Parathyroid adenoma (tissue), 2 donors: ENCODE data around the gene OR51E1.

ENCODE experiments used
- H2AFZ ChIP-seq: fragments of 300-600 bp; sonication (generic); one replicate; pipeline ENCODE4 v1.7.0; 2017; ENCODE audit warnings: antibody characterized with exemption, mild to moderate bottlenecking
- H3K27ac ChIP-seq: fragments of 300-600 bp; sonication (generic); one replicate; pipeline ENCODE4 v1.7.0; 2017
- H3K27me3 ChIP-seq: fragments of 300-600 bp; sonication (generic); one replicate; pipeline ENCODE4 v1.7.0; 2017; ENCODE audit warnings: low read length; ENCODE audit not compliant: control insufficient read depth, insufficient read depth
- H3K36me3 ChIP-seq: fragments of 300-600 bp; sonication (generic); one replicate; pipeline ENCODE4 v1.7.0; 2017; ENCODE audit warnings: low read length; ENCODE audit not compliant: control insufficient read depth, insufficient read depth
- H3K4me1 ChIP-seq: fragments of 300-600 bp; sonication (generic); one replicate; pipeline ENCODE4 v1.7.0; 2017; ENCODE audit warnings: control low read depth
- H3K4me2 ChIP-seq: fragments of 300-600 bp; sonication (generic); one replicate; pipeline ENCODE4 v1.7.0; 2017; ENCODE audit warnings: low read length
- H3K4me3 ChIP-seq: fragments of 300-600 bp; sonication (generic); one replicate; pipeline ENCODE4 v1.7.0; 2017; ENCODE audit warnings: low read depth, low read length
- H3K79me2 ChIP-seq: fragments of 300-600 bp; sonication (generic); one replicate; pipeline ENCODE4 v1.7.0; 2017; ENCODE audit warnings: control low read depth
- H3K9ac ChIP-seq: fragments of 300-600 bp; sonication (generic); one replicate; pipeline ENCODE4 v1.7.0; 2017; ENCODE audit warnings: mild to moderate bottlenecking
- H3K9me3 ChIP-seq: fragments of 300-600 bp; sonication (generic); one replicate; pipeline ENCODE4 v1.7.0; 2017; ENCODE audit warnings: low read length; ENCODE audit not compliant: control insufficient read depth
- CTCF ChIP-seq: fragments of 300-600 bp; sonication (generic); IDR thresholded peaks from one replicate; pipeline ENCODE4 v1.7.0; 2017; ENCODE audit warnings: antibody characterized with exemption, mild to moderate bottlenecking
- donor health status: primary hyperparathyroidism.

OR51E1 gene

GRCh38 chr11:4607781-4608666 lies 35.8 kb upstream of the OR51E1 start, which contains the start of gene TRIM68:
Gene TRIM68, minus strand, starts transcription at chr11:4608231. Its CDS starts 2,727 bp downstream, at chr11:4605504.
- H2AFZ ChIP-seq: peak within 1 kb of the TSS; percentile 95
- no peaks in the 10 kb centered on the region for H3K27me3 ChIP-seq
- no peaks in the 10 kb centered on the region for H3K9me3 ChIP-seq
- H3K4me2 ChIP-seq: peak within 1 kb of the TSS; percentile 74
- no peak within 1 kb of the TSS for H3K9ac ChIP-seq
- peak within 1 kb of the TSS; percentile 60 for H3K4me3 ChIP-seq
- H3K79me2 ChIP-seq: no peaks in the 10 kb centered on the region
- no peak for TF ChIP-seq CTCF
- peaks cover 10% of the 10 kb centered on the region for H3K4me1 ChIP-seq
- H3K36me3 ChIP-seq: no peaks in the 10 kb centered on the region
- peak within 1 kb of the TSS; percentile 81 for H3K27ac ChIP-seq

GRCh38 chr11:4610258-4610935 lies 33.4 kb upstream of the OR51E1 start:
- no peaks in the 10 kb centered on the region for H3K79me2 ChIP-seq
- TF ChIP-seq CTCF: no peak
- H3K4me3 ChIP-seq: no peak overlapping the region
- H3K4me2 ChIP-seq: peak overlapping the region; percentile 35
- H3K9ac ChIP-seq: no peak overlapping the region
- peaks cover 10% of the 10 kb centered on the region for H3K4me1 ChIP-seq
- H2AFZ ChIP-seq: peak overlapping the region; percentile 38
- no peak overlapping the region for H3K27ac ChIP-seq
- H3K36me3 ChIP-seq: no peaks in the 10 kb centered on the region
- H3K27me3 ChIP-seq: no peaks in the 10 kb centered on the region
- H3K9me3 ChIP-seq: no peaks in the 10 kb centered on the region

GRCh38 chr11:4611986-4612385 lies 31.8 kb upstream of the OR51E1 start:
- H3K9ac ChIP-seq: no peak overlapping the region
- H3K9me3 ChIP-seq: no peaks in the 10 kb centered on the region
- H3K4me3 ChIP-seq: no peak overlapping the region
- peaks cover 4% of the 10 kb centered on the region for H3K4me1 ChIP-seq
- no peaks in the 10 kb centered on the region for H3K36me3 ChIP-seq
- H3K79me2 ChIP-seq: no peaks in the 10 kb centered on the region
- no peak overlapping the region for H3K27ac ChIP-seq
- no peak for TF ChIP-seq CTCF
- H3K27me3 ChIP-seq: no peaks in the 10 kb centered on the region
- no peak overlapping the region for H3K4me2 ChIP-seq
- no peak overlapping the region for H2AFZ ChIP-seq

- no peaks in the 10 kb centered on the region for H3K9me3 ChIP-seq
- H3K4me2 ChIP-seq: no peak overlapping the region
- H3K36me3 ChIP-seq: no peaks in the 10 kb centered on the region
- no peak overlapping the region for H3K27ac ChIP-seq
- H3K9ac ChIP-seq: no peak overlapping the region
- no peaks in the 10 kb centered on the region for H3K4me1 ChIP-seq
- H3K4me3 ChIP-seq: no peak overlapping the region
- no peak for TF ChIP-seq CTCF
- no peaks in the 10 kb centered on the region for H3K79me2 ChIP-seq
- H2AFZ ChIP-seq: no peak overlapping the region
- H3K27me3 ChIP-seq: no peaks in the 10 kb centered on the region
Measured at GRCh38 chr11:4615856-4616444, 27.8 kb upstream of the OR51E1 start.
